ENCODE measurements around the gene TRIM9.

The TRIM9 gene

DNA sequence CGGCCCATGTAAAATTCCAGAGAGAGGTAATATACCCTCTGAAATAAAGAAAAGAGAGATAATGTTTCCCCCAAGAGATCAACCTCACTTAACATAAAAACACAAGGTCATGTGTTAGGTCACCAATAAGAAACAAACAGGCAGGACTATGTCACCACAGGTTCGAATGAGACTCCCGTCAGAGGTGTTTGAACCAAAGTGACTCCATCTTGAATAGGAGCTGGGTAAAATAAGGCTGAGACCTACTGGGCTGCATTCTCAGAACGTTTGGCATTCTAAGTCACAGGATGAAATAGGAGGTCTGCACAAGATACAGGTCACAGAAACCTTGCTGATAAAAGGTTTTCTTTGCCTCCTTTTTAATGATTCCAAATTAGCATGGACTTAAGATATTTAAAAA lies 157.1 kb downstream of the TRIM9 start:
- Histone ChIP-seq H2AFZ (ENCODE audit: low read depth, low read length) (no peak overlapping the region), H3K27me3 (ENCODE audit: insufficient read depth, low read length) (no peaks in the 10 kb centered on the region), H3K36me3 (ENCODE audit: insufficient read depth, low read length) (no peaks in the 10 kb centered on the region), H3K9me3 (ENCODE audit: low read length) (no peaks in the 10 kb centered on the region), H3K4me1 (ENCODE audit: insufficient read depth, low read length) (no peaks in the 10 kb centered on the region), H3K4me3 (ENCODE audit: low read length) (no peak overlapping the region)

DNA sequence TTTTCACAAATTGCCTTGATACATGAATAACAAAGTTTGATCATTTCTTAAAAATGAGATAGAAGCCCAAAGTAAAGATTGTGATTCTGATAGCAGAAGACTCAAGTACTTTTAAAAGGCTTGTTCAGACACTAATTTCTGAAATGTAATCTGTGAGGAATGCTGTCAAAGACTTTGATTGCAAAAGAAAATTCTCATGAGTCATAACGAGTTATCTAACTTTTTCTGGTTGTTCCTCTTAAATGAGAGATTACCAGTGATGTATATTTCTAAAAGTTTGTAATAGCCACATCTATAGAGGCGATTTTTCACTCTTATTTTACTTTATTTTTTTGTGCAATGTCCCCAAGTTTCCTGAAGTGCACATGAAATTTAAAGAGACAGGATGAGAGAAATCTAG lies 157.6 kb downstream of the TRIM9 start:
- Histone ChIP-seq H3K4me1 (ENCODE audit: insufficient read depth, low read length) (no peaks in the 10 kb centered on the region), H3K4me3 (ENCODE audit: low read length) (no peak overlapping the region), H3K27me3 (ENCODE audit: insufficient read depth, low read length) (no peaks in the 10 kb centered on the region), H2AFZ (ENCODE audit: low read depth, low read length) (no peak overlapping the region), H3K36me3 (ENCODE audit: insufficient read depth, low read length) (no peaks in the 10 kb centered on the region), H3K9me3 (ENCODE audit: low read length) (no peaks in the 10 kb centered on the region)

DNA sequence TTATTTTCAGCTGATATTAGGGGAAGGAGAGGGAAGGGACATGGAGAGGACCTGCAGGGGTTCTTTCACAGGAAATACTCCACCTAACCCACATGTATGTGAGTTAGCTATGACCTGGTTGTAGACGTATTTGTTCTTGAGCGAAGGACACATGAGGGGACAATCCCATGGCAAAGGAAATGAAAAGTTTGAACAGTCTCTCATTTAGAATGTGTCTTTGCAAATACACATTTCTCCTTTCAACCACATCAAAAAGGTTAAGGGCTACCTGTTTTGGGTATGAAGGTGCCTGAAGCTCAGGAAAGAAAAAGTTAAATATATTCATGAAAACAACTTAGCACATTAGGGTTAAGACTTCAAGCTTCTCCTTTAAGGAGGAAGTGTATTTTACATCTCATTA lies 158.0 kb downstream of the TRIM9 start:
- Histone ChIP-seq H3K4me3 (ENCODE audit: low read length) (no peak overlapping the region), H3K9me3 (ENCODE audit: low read length) (no peaks in the 10 kb centered on the region), H3K36me3 (ENCODE audit: insufficient read depth, low read length) (no peaks in the 10 kb centered on the region), H3K4me1 (ENCODE audit: insufficient read depth, low read length) (no peaks in the 10 kb centered on the region), H3K27me3 (ENCODE audit: insufficient read depth, low read length) (no peaks in the 10 kb centered on the region), H2AFZ (ENCODE audit: low read depth, low read length) (no peak overlapping the region)

DNA sequence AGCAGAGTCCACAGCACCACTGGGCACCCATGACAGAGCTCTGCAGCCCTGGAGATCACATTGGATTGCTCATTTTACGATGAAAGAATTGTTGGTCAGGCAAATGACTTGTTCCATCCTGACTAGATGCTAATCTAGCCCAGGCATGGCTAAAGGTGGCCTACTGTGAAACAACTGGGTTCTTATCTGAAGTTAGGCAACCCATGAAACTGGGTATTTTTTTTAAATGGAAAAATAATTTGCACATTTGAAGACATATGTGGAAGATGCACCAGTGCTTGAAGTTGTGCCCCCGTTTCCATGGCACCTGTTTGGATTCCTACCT lies 158.9 kb downstream of the TRIM9 start:
- no peaks in the 10 kb centered on the region for H3K27me3 ChIP-seq (ENCODE audit: insufficient read depth, low read length)
- H3K36me3 ChIP-seq (ENCODE audit: insufficient read depth, low read length) = no peaks in the 10 kb centered on the region
- no peak overlapping the region for H2AFZ ChIP-seq (ENCODE audit: low read depth, low read length)
- H3K9me3 ChIP-seq (ENCODE audit: low read length) = no peaks in the 10 kb centered on the region
- H3K4me3 ChIP-seq (ENCODE audit: low read length) = no peak overlapping the region
- peaks cover 3% of the 10 kb centered on the region for H3K4me1 ChIP-seq (ENCODE audit: insufficient read depth, low read length)

DNA sequence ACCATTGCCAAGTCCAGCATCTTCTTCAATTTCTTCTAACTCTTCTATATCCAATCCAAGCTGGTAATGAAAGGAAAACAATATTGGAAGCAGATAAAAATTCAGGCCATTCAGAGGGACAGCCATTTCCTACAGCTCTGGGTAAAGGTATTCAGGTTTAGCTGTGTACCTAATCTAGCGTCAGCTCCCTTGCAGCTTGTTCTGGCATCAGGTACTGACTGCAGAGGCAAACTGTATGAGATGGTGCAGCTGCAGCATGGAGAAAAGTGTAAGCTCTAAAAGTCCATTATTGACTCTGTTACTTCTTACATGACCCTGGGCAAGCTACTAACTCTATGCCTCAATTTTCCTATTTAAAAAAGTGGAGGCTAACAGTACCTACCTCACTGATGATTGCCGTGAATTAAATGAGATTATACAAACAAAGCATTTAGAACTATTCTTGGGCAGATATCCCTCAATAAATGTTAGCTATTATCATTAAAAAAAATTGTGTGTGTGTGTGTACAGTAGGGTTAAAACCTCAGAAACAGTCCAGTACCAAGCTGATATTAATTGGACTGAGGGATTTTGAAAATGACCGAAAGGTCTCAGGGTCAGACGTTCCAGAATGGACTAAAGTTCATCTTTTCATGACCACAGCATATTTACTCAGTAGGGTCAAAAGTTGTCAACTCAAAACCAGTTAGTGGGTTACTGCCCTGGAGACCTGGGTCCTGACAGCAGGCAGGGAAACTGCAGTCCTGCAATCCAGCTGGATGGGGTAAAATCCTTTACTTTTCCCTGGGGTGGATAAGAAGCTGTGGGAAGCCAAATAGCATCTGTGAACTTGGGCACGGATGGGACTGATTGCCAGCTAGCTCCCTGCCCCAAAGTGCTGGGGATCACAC lies 159.5 kb downstream of the TRIM9 start:
- Histone ChIP-seq H2AFZ (ENCODE audit: low read depth, low read length) (no peak overlapping the region), H3K27me3 (ENCODE audit: insufficient read depth, low read length) (no peaks in the 10 kb centered on the region), H3K4me3 (ENCODE audit: low read length) (no peak overlapping the region), H3K36me3 (ENCODE audit: insufficient read depth, low read length) (no peaks in the 10 kb centered on the region), H3K9me3 (ENCODE audit: low read length) (no peaks in the 10 kb centered on the region), H3K4me1 (ENCODE audit: insufficient read depth, low read length) (peaks cover 3% of the 10 kb centered on the region)

DNA sequence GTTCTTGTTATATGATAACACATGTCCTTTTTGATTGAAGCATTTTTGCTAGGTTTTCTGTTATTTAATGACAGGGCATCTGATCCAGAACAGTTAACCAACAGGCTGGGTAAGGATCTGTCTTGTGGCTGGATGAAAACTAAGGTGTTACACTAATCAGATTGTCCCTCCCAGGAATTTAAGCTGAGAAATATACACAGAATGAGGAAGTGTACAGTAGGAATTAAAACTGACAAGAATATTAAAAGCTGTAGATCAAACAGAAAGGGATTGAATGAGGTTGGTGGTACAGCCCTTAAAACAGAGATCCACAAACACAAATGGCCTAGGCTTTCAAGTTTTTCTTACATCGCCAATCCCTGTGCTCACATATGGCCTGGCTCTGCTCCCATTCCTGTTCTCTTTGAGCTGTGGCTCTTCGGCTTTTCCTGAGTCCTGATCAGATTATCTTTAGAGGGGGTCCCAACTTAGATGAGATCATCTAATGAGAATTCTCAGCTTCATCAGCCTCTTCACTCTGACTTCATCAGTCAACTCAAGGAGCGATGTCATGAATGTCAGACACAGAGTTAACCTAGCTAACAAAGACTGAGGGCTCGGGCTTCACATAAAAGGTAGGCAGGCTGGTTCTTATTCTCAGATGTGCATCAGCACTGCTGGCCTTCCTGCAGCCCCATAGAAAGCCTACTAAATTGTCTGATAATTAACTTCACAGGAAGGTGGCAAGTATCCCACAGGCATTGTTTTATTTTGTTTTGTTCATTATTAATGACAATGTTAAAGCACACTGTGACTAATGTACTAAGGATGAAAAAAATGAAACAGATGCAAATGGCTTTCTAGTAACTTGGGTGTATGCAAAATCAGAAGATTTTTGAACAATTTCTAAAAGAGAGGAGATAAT lies 162.1 kb downstream of the TRIM9 start:
- no peak overlapping the region for H2AFZ ChIP-seq (ENCODE audit: low read depth, low read length)
- no peaks in the 10 kb centered on the region for H3K36me3 ChIP-seq (ENCODE audit: insufficient read depth, low read length)
- no peak overlapping the region for H3K4me3 ChIP-seq (ENCODE audit: low read length)
- H3K9me3 ChIP-seq (ENCODE audit: low read length) = no peaks in the 10 kb centered on the region
- H3K27me3 ChIP-seq (ENCODE audit: insufficient read depth, low read length) = no peaks in the 10 kb centered on the region
- peaks cover 3% of the 10 kb centered on the region for H3K4me1 ChIP-seq (ENCODE audit: insufficient read depth, low read length)

DNA sequence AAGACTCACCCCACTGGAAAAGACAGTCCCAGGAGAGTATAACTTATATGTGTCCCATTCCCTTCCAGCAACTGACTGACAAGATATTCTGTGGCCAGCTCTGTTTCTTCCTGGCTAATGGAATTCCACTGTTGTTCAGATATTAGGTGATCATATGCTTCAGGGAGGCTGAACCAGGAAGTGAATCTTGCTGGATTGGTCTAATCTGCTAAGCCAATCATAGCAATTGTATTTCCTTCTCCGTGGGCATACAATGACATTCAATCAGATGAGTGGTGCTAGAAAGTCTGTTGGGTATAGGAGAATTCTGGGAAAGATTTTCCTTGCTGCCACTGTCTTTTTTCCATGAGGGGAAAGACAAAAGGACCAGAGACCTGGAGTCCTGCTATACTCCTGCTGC lies 162.7 kb downstream of the TRIM9 start:
- Histone ChIP-seq H2AFZ (ENCODE audit: low read depth, low read length) (no peak overlapping the region), H3K36me3 (ENCODE audit: insufficient read depth, low read length) (no peaks in the 10 kb centered on the region)

DNA sequence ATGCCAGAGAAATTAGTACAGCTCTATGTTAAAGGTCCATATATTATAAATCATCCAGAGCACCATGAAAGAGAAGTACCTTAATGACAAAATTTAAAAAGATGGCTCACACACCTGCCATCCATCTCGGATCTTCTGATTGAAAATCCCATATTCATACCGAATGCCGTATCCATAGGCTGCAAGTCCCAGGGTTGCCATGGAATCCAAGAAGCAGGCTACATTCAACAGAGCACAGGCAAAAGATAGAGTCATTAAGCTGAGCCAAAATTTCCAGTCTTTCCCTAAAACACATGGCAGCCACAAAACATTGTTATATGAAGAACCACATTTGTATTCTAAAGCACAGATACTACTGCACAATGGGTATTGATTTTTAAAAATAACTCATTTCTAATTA lies 163.3 kb downstream of the TRIM9 start:
- H3K4me3 ChIP-seq (ENCODE audit: low read length) = no peak overlapping the region
- peaks cover 3% of the 10 kb centered on the region for H3K4me1 ChIP-seq (ENCODE audit: insufficient read depth, low read length)
- H3K27me3 ChIP-seq (ENCODE audit: insufficient read depth, low read length) = no peaks in the 10 kb centered on the region
- H2AFZ ChIP-seq (ENCODE audit: low read depth, low read length) = no peak overlapping the region
- no peaks in the 10 kb centered on the region for H3K9me3 ChIP-seq (ENCODE audit: low read length)
- no peaks in the 10 kb centered on the region for H3K36me3 ChIP-seq (ENCODE audit: insufficient read depth, low read length)

More for the DNA sequence above, 162.7 kb downstream of the TRIM9 start:
- Histone ChIP-seq H3K9me3 (ENCODE audit: low read length) (no peaks in the 10 kb centered on the region), H3K4me3 (ENCODE audit: low read length) (no peak overlapping the region), H3K4me1 (ENCODE audit: insufficient read depth, low read length) (peaks cover 3% of the 10 kb centered on the region), H3K27me3 (ENCODE audit: insufficient read depth, low read length) (no peaks in the 10 kb centered on the region)

DNA sequence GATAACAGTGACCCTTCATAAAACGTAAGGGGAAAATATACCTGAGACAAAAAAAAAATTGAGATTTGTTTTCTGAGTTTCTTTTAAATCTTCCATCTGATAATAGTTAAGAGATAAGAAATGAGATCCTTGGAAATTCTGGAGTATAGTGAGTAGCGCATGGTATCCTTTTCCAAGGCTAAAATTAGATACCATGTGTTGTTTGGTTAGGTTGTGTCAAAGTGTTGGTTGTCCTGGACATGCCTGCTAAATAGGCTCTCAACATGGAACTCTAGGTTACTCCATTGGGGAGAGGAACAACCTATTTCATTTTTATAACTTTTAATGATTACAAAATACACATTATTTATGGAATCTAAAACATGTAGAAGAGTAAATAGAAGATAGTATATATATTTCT lies 165.4 kb downstream of the TRIM9 start:
- H3K4me3 ChIP-seq (ENCODE audit: low read length) = no peak overlapping the region
- peaks cover 3% of the 10 kb centered on the region for H3K4me1 ChIP-seq (ENCODE audit: insufficient read depth, low read length)
- no peak overlapping the region for H2AFZ ChIP-seq (ENCODE audit: low read depth, low read length)
- H3K9me3 ChIP-seq (ENCODE audit: low read length) = no peaks in the 10 kb centered on the region
- H3K27me3 ChIP-seq (ENCODE audit: insufficient read depth, low read length) = no peaks in the 10 kb centered on the region
- no peaks in the 10 kb centered on the region for H3K36me3 ChIP-seq (ENCODE audit: insufficient read depth, low read length)

DNA sequence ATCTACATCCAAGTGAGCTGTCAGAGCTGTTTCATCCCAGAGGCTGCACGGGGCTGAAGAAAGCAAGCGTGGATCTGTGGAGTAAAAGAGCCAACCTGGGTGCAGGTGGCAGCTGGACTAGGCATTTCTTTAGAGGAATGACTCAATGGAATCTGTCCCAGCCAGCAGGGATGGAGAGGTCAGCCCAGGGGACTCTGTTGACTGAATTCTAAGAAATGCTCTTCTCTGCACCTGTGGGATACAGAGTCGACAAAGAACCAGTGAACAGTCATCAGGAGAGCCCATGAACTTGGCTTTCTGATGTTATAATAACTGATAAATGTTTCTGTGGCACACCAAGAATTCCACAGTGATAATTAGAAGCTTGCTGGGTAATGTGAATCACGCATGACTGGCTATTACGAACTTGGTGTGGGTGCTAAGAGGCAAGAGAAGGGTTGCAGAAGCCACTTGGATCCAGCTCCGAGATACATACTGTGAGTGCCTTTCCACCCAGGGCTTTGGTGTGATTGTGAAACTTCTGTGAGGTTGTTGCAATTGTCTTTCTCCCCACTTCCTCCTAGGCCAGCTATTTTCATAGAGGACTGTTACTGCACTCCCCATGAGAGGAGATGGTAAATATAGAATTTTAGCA lies 166.8 kb downstream of the TRIM9 start:
- no peaks in the 10 kb centered on the region for H3K36me3 ChIP-seq (ENCODE audit: insufficient read depth, low read length)
- no peak overlapping the region for H2AFZ ChIP-seq (ENCODE audit: low read depth, low read length)

DNA sequence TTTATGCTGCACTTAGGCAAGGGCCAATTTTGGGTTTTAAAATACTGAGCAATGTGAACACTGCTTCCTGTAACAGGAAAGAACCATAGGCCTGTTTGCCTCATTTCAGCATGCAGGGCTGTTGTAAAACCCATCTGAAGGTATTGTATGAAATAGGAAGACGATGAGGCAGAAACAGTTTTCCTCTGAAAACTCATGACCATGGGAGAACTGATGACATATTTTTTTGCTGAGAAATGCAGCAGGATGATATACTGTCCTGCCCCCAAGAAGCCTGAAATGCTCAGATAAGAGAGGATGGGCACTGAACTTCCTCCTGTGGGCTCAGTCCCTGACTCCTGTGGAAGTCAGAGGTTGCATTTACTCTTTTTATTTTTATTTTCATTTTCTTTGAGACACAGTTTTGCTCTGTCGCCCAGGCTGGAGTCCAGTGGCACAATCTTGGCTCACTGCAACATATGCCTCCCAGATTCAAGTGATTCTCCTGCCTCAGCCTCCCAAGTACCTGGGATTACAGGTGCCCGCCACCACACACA lies 168.0 kb downstream of the TRIM9 start:
- H2AFZ ChIP-seq (ENCODE audit: low read depth, low read length) = no peak overlapping the region
- H3K4me1 ChIP-seq (ENCODE audit: insufficient read depth, low read length) = peaks cover 3% of the 10 kb centered on the region
- no peaks in the 10 kb centered on the region for H3K9me3 ChIP-seq (ENCODE audit: low read length)
- H3K27me3 ChIP-seq (ENCODE audit: insufficient read depth, low read length) = no peaks in the 10 kb centered on the region
- H3K4me3 ChIP-seq (ENCODE audit: low read length) = no peak overlapping the region
- no peaks in the 10 kb centered on the region for H3K36me3 ChIP-seq (ENCODE audit: insufficient read depth, low read length)

More for the DNA sequence above, 166.8 kb downstream of the TRIM9 start:
- Histone ChIP-seq H3K27me3 (ENCODE audit: insufficient read depth, low read length) (no peaks in the 10 kb centered on the region), H3K9me3 (ENCODE audit: low read length) (no peaks in the 10 kb centered on the region), H3K4me1 (ENCODE audit: insufficient read depth, low read length) (peaks cover 3% of the 10 kb centered on the region), H3K4me3 (ENCODE audit: low read length) (no peak overlapping the region)
